Testis (tissue), 3 donors: ENCODE measurements around the gene CNIH1. TPM values are rescaled to one million over a fixed set of nuclear protein-coding genes. Genes with fewer than 3 reads are reported as not detected.
A peak's percentile ranks its signal among the peaks of the same experiment; 100 is the strongest.
"Not testable (repeated sequence)": the region's sequence is repeated elsewhere in the genome, so short reads cannot be mapped to it uniquely, and the experiment has no call there.

Experiments
- DNase-seq: peaks from one replicate; pipeline ENCODE4 v3.0.0-alpha.2; 2019
- H3K27ac ChIP-seq, 2 donors: fragments of 200-600 bp; sonication (generic); one replicate each; pipeline ENCODE4 v1.5.1; 2019
- H3K27me3 ChIP-seq: fragments of 200-600 bp; sonication (generic); one replicate; pipeline ENCODE4 v1.5.1; 2019
- H3K36me3 ChIP-seq: fragments of 200-600 bp; sonication (generic); one replicate; pipeline ENCODE4 v1.5.1; 2017; ENCODE audit warnings: low read depth; ENCODE audit errors: missing control alignments
- H3K4me1 ChIP-seq: fragments of 200-600 bp; sonication (generic); one replicate; pipeline ENCODE4 v1.5.1; 2019
- H3K4me3 ChIP-seq, 2 donors: fragments of 200-600 bp; sonication (generic); one replicate each; pipeline ENCODE4 v1.5.1; 2017 to 2019
- H3K9me3 ChIP-seq: fragments of 200-600 bp; sonication (generic); one replicate; pipeline ENCODE4 v1.5.1; 2017
- CTCF ChIP-seq, 3 experiments: fragments of 450-650 bp in 2 of 3; fragments of 200-600 bp in 1 of 3; sonication (generic) in 1 of 3; IDR thresholded peaks; one replicate each; pipeline ENCODE4 v1.5.1; 2016 to 2019; ENCODE audit warnings: antibody characterized with exemption in 3 of 3, mild to moderate bottlenecking in 2 of 3, moderate library complexity in 1 of 3
- POLR2A ChIP-seq: fragments of 450-650 bp; IDR thresholded peaks from one replicate; pipeline ENCODE4 v1.6.1; 2017; ENCODE audit warnings: antibody characterized with exemption, mild to moderate bottlenecking, moderate library complexity
- WGBS, 2 donors: methylation state at CpG; one replicate each; pipeline ENCODE4 v1.1.5; 2018; 5-methylcytosine and 5-hydroxymethylcytosine counted together
- intact Hi-C: fragments of 100-400 bp; cut with DNase I; formaldehyde crosslinking; loops from one replicate; pipeline ENCODE4 v1.15.1; 2023; ENCODE audit warnings: low total_unique reads
- polyA plus RNA-seq: library from polyadenylated mRNA; stranded (reverse); fragments of 350-450 nt; fragmentation: Illumina TruSeq; extraction: RNeasy Lipid Tissue Mini Kit (QIAGEN cat#74804); gene quantifications from one replicate; pipeline ENCODE4 v1.2.3, GENCODE V29; 2014; ENCODE audit warnings: low read depth, low replicate concordance; ENCODE audit not compliant: insufficient read depth
- total RNA-seq, 2 donors: library from RNA; depleted of rRNA; stranded (reverse); fragments of >200 nt; gene quantifications; one replicate each; pipeline ENCODE4 v1.2.3, GENCODE V29; 2016

Gene CNIH1
- total and polyA plus RNA-seq, 3 donors from 2014 or later, result 44.2 to 157 (median 121) TPM

- DNase-seq, result no peak
- intact Hi-C loops, result no loop called here
- 43 to 66% methylated on average over 4 of the region's 4 CpGs for WGBS, 2 donors
- H3K27me3 ChIP-seq, result no peaks in the 10 kb centered on the region
- no peak overlapping the region for H3K27ac ChIP-seq
- no peaks in the 10 kb centered on the region for H3K4me1 ChIP-seq
- no peak for TF ChIP-seq CTCF (IDR thresholded peaks at IDR 0.05)
- TF ChIP-seq POLR2A, result no peak
- H3K36me3 ChIP-seq, result no peaks in the 10 kb centered on the region
- H3K4me3 ChIP-seq, result no peak overlapping the region
- H3K9me3 ChIP-seq, result no peaks in the 10 kb centered on the region
These were observed 45.9 kb downstream of the CNIH1 start for GRCh38 chr14:54395284-54395683.

- Histone ChIP-seq H3K27me3 (no peaks in the 10 kb centered on the region), H3K27ac (no peak overlapping the region), H3K4me1 (no peaks in the 10 kb centered on the region), H3K9me3 (no peaks in the 10 kb centered on the region), H3K4me3 (peak overlapping the region; percentile 8 to 47), H3K36me3 (no peaks in the 10 kb centered on the region)
- intact Hi-C loops, result no loop called here
- 63 to 84% methylated on average over 21 to 24 of the region's 27 CpGs for WGBS, 2 donors
- DNase-seq, result no peak
- TF ChIP-seq POLR2A (no peak), CTCF (IDR thresholded peaks at IDR 0.05) (no peak)
These were observed 46.6 kb downstream of the CNIH1 start for GRCh38 chr14:54394596-54394995.

- peak overlapping the region; percentile 36 to 53 for H3K4me3 ChIP-seq
- H3K27me3 ChIP-seq, H3K9me3 ChIP-seq, H3K4me1 ChIP-seq, H3K27ac ChIP-seq, DNase-seq, intact Hi-C loops, H3K36me3 ChIP-seq: not testable (repeated sequence)
- 69 to 82% methylated on average over 8 to 65 of the region's 68 CpGs for WGBS, 2 donors
These were observed 47.9 kb downstream of the CNIH1 start for GRCh38 chr14:54392986-54393884.

- Histone ChIP-seq H3K27ac (no peak overlapping the region), H3K27me3 (no peaks in the 10 kb centered on the region), H3K9me3 (no peaks in the 10 kb centered on the region), H3K36me3 (no peaks in the 10 kb centered on the region), H3K4me3 (peak overlapping the region; percentile 36 to 53), H3K4me1 (no peaks in the 10 kb centered on the region)
- intact Hi-C loops, result no loop called here
- TF ChIP-seq POLR2A (no peak), CTCF (IDR thresholded peaks at IDR 0.05) (no peak)
- DNase-seq, result peak; percentile 72
- 50 to 68% methylated on average over 14 of the region's 14 CpGs for WGBS, 2 donors
These were observed 48.9 kb downstream of the CNIH1 start for GRCh38 chr14:54392131-54392859.

GRCh38 chr14:54387328-54387727 is 53.8 kb downstream of the CNIH1 start:
- H3K27me3 ChIP-seq, result no peaks in the 10 kb centered on the region
- no peak for DNase-seq
- intact Hi-C loops, result no loop called here
- no peaks in the 10 kb centered on the region for H3K9me3 ChIP-seq
- H3K36me3 ChIP-seq, result no peaks in the 10 kb centered on the region
- H3K4me1 ChIP-seq, result no peaks in the 10 kb centered on the region
- no peak for TF ChIP-seq CTCF (IDR thresholded peaks at IDR 0.05)
- no peak for TF ChIP-seq POLR2A
- 97% methylated on average over 5 of the region's 5 CpGs for WGBS, 2 donors
- no peak overlapping the region for H3K4me3 ChIP-seq
- H3K27ac ChIP-seq, result no peak overlapping the region
